GM12878 (cell line): Measurements from ENCODE around the gene UBAC2. TPM values are rescaled to one million over a fixed set of nuclear protein-coding genes. Genes with fewer than 3 reads are reported as not detected.

Experiments used
- MEF2A ChIP-seq: IDR thresholded peaks from 2 replicates; pipeline ENCODE4 v1.6.1; 2011; ENCODE audit warnings: low read depth, mild to moderate bottlenecking, low read length, moderate library complexity; ENCODE audit not compliant: insufficient read depth
- MXI1 ChIP-seq: fragments of 150-350 bp; IDR thresholded peaks from 2 replicates; pipeline ENCODE4 v1.6.1; 2011; ENCODE audit warnings: low read depth, mild to moderate bottlenecking, inconsistent platforms, low read length, improper control_type of control experiment
- NFIC ChIP-seq: IDR thresholded peaks from 2 replicates; pipeline ENCODE4 v1.6.1; 2012; ENCODE audit warnings: low read depth, mild to moderate bottlenecking, inconsistent platforms, low read length, moderate library complexity
- POLR2AphosphoS5 ChIP-seq: IDR thresholded peaks from 2 replicates; pipeline ENCODE4 v1.6.1; 2011; ENCODE audit warnings: mild to moderate bottlenecking, low read length, inconsistent platforms
- SIN3A ChIP-seq: IDR thresholded peaks from 2 replicates; pipeline ENCODE4 v1.6.1; 2012; ENCODE audit warnings: low read depth, low read length, improper control_type of control experiment
- SUZ12 ChIP-seq: fragments of 200-600 bp; sonication (generic); IDR thresholded peaks from one replicate; pipeline ENCODE4 v1.6.1; 2018; ENCODE audit warnings: antibody characterized with exemption, mild to moderate bottlenecking; ENCODE audit not compliant: unreplicated experiment
- polyA plus RNA-seq, 11 experiments: library from polyadenylated mRNA; depleted of rRNA in 4 of 11; unstranded in 6 of 11; stranded (reverse) in 5 of 11; fragments of >200 nt; fragmentation: Nextera tagmentation in 4 of 11; fragmentation: Illumina TruSeq in 1 of 11; extraction: Ambion mirVana in 4 of 11; extraction: Trizol in 1 of 11; gene quantifications; 1 replicate in 1 of 11; 2 replicates in 10 of 11; pipeline versions ENCODE4 v1.2.1 to v1.2.3, GENCODE V29; 2011 to 2016; ENCODE audit warnings: inconsistent platforms in 2 of 11, missing spikeins in 2 of 11, low read depth in 1 of 11
- total RNA-seq, 4 experiments: library from RNA; depleted of rRNA in 3 of 4; stranded (reverse); fragments of >200 nt in 3 of 4; fragmentation: Illumina TruSeq in 1 of 4; extraction: Trizol in 1 of 4; gene quantifications; 2 replicates each; pipeline versions ENCODE4 v1.2.1 to v1.2.3, GENCODE V29; 2013 to 2021
- TF ChIP-seq, protein P1 (sequence below): IDR thresholded peaks from 2 replicates; pipeline ENCODE4 v1.6.1; 2012; ENCODE audit warnings: improper control_type of control experiment, low read depth, low read length; ENCODE audit not compliant: insufficient replicate concordance
- TF ChIP-seq, protein P2 (sequence below): IDR thresholded peaks from 2 replicates; pipeline ENCODE4 v1.6.1; 2011; ENCODE audit warnings: low read depth, low read length, improper control_type of control experiment, borderline replicate concordance
- TF ChIP-seq, protein P3 (sequence below): fragments of 450-650 bp; IDR thresholded peaks from 2 replicates; pipeline ENCODE4 v1.6.1; 2017; ENCODE audit warnings: mild to moderate bottlenecking, moderate library complexity

UBAC2 gene
- total and polyA plus RNA-seq, 10 of the 15 experiments (the other 5 are each of a cell fraction or from before 2014, with no cell fraction given) = 3.0 to 54.6 (median 17.4) TPM

DNA sequence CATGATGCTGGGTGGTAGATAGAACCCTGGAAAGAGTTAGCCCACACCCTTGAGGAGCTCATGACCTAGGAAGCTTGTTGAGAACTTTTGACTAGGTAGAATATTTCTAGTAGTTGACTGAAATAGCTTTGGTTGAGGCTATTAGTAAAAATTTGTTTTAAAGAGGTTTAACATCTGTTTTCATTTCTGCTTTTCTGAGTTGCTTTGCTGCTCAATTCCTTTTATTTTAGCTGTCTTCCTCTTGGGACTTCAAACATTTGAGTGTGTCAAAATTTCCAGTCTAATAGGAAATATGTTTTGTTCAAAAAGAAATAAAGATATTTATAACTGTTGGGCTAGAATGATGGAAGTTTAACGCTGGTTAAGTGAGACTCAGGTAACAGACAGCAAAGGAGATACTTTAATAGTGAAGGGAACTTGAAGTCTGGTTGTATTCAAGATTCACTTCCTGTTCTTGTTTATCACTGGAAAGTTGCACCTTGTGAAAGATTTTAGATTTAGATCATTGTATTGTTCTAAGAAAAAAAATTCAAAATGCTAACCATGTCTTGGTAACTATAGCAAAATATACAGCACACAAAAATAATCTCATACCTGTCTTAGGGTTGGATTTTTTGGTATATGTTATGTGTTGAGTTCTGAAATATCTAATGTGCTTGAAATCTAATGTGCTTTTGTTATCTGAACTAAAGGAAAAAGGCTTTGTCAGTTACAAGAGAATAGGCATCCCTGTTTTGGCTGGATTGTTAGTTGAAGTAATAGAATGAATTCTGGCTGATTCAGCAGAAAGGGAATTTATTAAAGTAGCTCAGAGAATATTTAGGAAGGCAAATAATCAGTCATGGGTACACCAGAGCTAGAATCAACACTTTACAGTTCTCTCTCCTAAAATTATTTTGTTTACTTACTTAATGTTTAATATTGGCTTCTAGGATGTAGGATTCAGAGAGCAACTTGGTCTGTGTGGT lies 81.9 kb downstream of the UBAC2 start (continued):
- TF ChIP-seq, protein P1, sequence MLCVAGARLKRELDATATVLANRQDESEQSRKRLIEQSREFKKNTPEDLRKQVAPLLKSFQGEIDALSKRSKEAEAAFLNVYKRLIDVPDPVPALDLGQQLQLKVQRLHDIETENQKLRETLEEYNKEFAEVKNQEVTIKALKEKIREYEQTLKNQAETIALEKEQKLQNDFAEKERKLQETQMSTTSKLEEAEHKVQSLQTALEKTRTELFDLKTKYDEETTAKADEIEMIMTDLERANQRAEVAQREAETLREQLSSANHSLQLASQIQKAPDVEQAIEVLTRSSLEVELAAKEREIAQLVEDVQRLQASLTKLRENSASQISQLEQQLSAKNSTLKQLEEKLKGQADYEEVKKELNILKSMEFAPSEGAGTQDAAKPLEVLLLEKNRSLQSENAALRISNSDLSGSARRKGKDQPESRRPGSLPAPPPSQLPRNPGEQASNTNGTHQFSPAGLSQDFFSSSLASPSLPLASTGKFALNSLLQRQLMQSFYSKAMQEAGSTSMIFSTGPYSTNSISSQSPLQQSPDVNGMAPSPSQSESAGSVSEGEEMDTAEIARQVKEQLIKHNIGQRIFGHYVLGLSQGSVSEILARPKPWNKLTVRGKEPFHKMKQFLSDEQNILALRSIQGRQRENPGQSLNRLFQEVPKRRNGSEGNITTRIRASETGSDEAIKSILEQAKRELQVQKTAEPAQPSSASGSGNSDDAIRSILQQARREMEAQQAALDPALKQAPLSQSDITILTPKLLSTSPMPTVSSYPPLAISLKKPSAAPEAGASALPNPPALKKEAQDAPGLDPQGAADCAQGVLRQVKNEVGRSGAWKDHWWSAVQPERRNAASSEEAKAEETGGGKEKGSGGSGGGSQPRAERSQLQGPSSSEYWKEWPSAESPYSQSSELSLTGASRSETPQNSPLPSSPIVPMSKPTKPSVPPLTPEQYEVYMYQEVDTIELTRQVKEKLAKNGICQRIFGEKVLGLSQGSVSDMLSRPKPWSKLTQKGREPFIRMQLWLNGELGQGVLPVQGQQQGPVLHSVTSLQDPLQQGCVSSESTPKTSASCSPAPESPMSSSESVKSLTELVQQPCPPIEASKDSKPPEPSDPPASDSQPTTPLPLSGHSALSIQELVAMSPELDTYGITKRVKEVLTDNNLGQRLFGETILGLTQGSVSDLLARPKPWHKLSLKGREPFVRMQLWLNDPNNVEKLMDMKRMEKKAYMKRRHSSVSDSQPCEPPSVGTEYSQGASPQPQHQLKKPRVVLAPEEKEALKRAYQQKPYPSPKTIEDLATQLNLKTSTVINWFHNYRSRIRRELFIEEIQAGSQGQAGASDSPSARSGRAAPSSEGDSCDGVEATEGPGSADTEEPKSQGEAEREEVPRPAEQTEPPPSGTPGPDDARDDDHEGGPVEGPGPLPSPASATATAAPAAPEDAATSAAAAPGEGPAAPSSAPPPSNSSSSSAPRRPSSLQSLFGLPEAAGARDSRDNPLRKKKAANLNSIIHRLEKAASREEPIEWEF = no peak
- TF ChIP-seq POLR2AphosphoS5 (no peak; the same call in 1 of the 2 replicates), SUZ12 (no peak), SIN3A (no peak), NFIC (peak; percentile 98), MEF2A (peak; percentile 95), MXI1 (0 out of 2 replicates have a peak, but pooled peaks have one; percentile 5)
- TF ChIP-seq, protein P2, sequence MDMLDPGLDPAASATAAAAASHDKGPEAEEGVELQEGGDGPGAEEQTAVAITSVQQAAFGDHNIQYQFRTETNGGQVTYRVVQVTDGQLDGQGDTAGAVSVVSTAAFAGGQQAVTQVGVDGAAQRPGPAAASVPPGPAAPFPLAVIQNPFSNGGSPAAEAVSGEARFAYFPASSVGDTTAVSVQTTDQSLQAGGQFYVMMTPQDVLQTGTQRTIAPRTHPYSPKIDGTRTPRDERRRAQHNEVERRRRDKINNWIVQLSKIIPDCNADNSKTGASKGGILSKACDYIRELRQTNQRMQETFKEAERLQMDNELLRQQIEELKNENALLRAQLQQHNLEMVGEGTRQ = no peak
- TF ChIP-seq, protein P3, sequence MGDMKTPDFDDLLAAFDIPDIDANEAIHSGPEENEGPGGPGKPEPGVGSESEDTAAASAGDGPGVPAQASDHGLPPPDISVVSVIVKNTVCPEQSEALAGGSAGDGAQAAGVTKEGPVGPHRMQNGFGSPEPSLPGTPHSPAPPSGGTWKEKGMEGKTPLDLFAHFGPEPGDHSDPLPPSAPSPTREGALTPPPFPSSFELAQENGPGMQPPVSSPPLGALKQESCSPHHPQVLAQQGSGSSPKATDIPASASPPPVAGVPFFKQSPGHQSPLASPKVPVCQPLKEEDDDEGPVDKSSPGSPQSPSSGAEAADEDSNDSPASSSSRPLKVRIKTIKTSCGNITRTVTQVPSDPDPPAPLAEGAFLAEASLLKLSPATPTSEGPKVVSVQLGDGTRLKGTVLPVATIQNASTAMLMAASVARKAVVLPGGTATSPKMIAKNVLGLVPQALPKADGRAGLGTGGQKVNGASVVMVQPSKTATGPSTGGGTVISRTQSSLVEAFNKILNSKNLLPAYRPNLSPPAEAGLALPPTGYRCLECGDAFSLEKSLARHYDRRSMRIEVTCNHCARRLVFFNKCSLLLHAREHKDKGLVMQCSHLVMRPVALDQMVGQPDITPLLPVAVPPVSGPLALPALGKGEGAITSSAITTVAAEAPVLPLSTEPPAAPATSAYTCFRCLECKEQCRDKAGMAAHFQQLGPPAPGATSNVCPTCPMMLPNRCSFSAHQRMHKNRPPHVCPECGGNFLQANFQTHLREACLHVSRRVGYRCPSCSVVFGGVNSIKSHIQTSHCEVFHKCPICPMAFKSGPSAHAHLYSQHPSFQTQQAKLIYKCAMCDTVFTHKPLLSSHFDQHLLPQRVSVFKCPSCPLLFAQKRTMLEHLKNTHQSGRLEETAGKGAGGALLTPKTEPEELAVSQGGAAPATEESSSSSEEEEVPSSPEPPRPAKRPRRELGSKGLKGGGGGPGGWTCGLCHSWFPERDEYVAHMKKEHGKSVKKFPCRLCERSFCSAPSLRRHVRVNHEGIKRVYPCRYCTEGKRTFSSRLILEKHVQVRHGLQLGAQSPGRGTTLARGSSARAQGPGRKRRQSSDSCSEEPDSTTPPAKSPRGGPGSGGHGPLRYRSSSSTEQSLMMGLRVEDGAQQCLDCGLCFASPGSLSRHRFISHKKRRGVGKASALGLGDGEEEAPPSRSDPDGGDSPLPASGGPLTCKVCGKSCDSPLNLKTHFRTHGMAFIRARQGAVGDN = no peak
